ENCODE measurements around the gene ARHGAP36. TPM values are rescaled to one million over a fixed set of nuclear protein-coding genes. Genes with fewer than 3 reads are reported as not detected.

The ARHGAP36 gene
- total RNA-seq, 1 experiment from 2014 or later, result not detected

- H3K36me3 ChIP-seq (ENCODE audit: low read depth, low read length), result no peaks in the 10 kb centered on the region
- intact Hi-C loops (cut with micrococcal nuclease), result no loop called here
- H3K4me1 ChIP-seq (ENCODE audit: insufficient read depth, low read length), result no peaks in the 10 kb centered on the region
- no peak overlapping the region for H3K4me2 ChIP-seq (ENCODE audit: low read length)
- no peaks in the 10 kb centered on the region for H4K20me1 ChIP-seq (ENCODE audit: low read length)
- no peak overlapping the region for H3K9ac ChIP-seq (ENCODE audit: low read length)
- ChIA-PET CTCF (no interaction called here), POLR2A (ENCODE audit: unreplicated experiment) (no interaction called here)
- H3K27ac ChIP-seq (ENCODE audit: low read length), result no peak overlapping the region
- no peak overlapping the region for H3K4me3 ChIP-seq (ENCODE audit: low read length)
- H3K79me2 ChIP-seq (ENCODE audit: low read length), result no peaks in the 10 kb centered on the region
- no peak for ATAC-seq
- H2AFZ ChIP-seq (ENCODE audit: low read length), result no peak overlapping the region
- H3K9me2 ChIP-seq (replicated peaks; ENCODE audit: low read length), result no peaks in the 10 kb centered on the region
- TF ChIP-seq EZH2phosphoT487 (IDR thresholded peaks at IDR 0.05; ENCODE audit: borderline replicate concordance, low read length), result no peak
- no peak for TF ChIP-seq EZH2 (IDR thresholded peaks at IDR 0.05; ENCODE audit: low read length, unreplicated experiment)
- TF ChIP-seq CTCF (conservative IDR thresholded peaks at IDR 0.05; ENCODE audit: low read depth, low read length), result no peak
- no peaks in the 10 kb centered on the region for H3K27me3 ChIP-seq (ENCODE audit: low read length)
- no peak for DNase-seq
- H3F3A ChIP-seq (ENCODE audit: low read length, unreplicated experiment), result no peaks in the 10 kb centered on the region
- H3K9me3 ChIP-seq (ENCODE audit: low read length), result no peaks in the 10 kb centered on the region
- no TSS peak for BruUV-seq (replicated peaks)
Measured at GRCh38 chrX:131025336-131025735, 32.8 kb upstream of the ARHGAP36 start.

- ATAC-seq (no peak), DNase-seq (no peak)
- Histone ChIP-seq H2AFZ (ENCODE audit: low read length) (no peak overlapping the region), H3K9ac (ENCODE audit: low read length) (no peak overlapping the region), H3K4me2 (ENCODE audit: low read length) (no peak overlapping the region), H3K27me3 (ENCODE audit: low read length) (no peaks in the 10 kb centered on the region), H3K9me3 (ENCODE audit: low read length) (no peaks in the 10 kb centered on the region), H4K20me1 (ENCODE audit: low read length) (no peaks in the 10 kb centered on the region), H3K27ac (ENCODE audit: low read length) (no peak overlapping the region), H3K4me1 (ENCODE audit: insufficient read depth, low read length) (no peaks in the 10 kb centered on the region), H3F3A (ENCODE audit: low read length, unreplicated experiment) (no peaks in the 10 kb centered on the region), H3K9me2 (replicated peaks; ENCODE audit: low read length) (no peaks in the 10 kb centered on the region), H3K4me3 (ENCODE audit: low read length) (no peak overlapping the region), H3K36me3 (ENCODE audit: low read depth, low read length) (no peaks in the 10 kb centered on the region), H3K79me2 (ENCODE audit: low read length) (no peaks in the 10 kb centered on the region)
- TF ChIP-seq EZH2 (IDR thresholded peaks at IDR 0.05; ENCODE audit: low read length, unreplicated experiment) (no peak), EZH2phosphoT487 (IDR thresholded peaks at IDR 0.05; ENCODE audit: borderline replicate concordance, low read length) (no peak), CTCF (conservative IDR thresholded peaks at IDR 0.05; ENCODE audit: low read depth, low read length) (no peak)
- POLR2A ChIA-PET (ENCODE audit: unreplicated experiment), result no interaction called here
- intact Hi-C loops (cut with micrococcal nuclease), result no loop called here
- CTCF ChIA-PET, result no interaction called here
- BruUV-seq (replicated peaks), result no TSS peak
Measured at GRCh38 chrX:131032354-131033230, 25.6 kb upstream of the ARHGAP36 start.

GRCh38 chrX:131034063-131034462 lies 24.1 kb upstream of the ARHGAP36 start:
- BruUV-seq (replicated peaks), result no TSS peak
- intact Hi-C loops (cut with micrococcal nuclease), result no loop called here
- POLR2A ChIA-PET (ENCODE audit: unreplicated experiment), result no interaction called here

More at GRCh38 chrX:131034063-131034462, 24.1 kb upstream of the ARHGAP36 start:
- H4K20me1 ChIP-seq (ENCODE audit: low read length), result no peaks in the 10 kb centered on the region
- no peak for ATAC-seq
- H3K4me2 ChIP-seq (ENCODE audit: low read length), result no peak overlapping the region
- no peak overlapping the region for H3K9ac ChIP-seq (ENCODE audit: low read length)
- H3K36me3 ChIP-seq (ENCODE audit: low read depth, low read length), result no peaks in the 10 kb centered on the region
- H3K79me2 ChIP-seq (ENCODE audit: low read length), result no peaks in the 10 kb centered on the region
- H3K4me3 ChIP-seq (ENCODE audit: low read length), result no peak overlapping the region
- CTCF ChIA-PET, result no interaction called here
- no peak for DNase-seq
- no peak overlapping the region for H3K27ac ChIP-seq (ENCODE audit: low read length)
- no peaks in the 10 kb centered on the region for H3K9me2 ChIP-seq (replicated peaks; ENCODE audit: low read length)
- TF ChIP-seq EZH2 (IDR thresholded peaks at IDR 0.05; ENCODE audit: low read length, unreplicated experiment) (no peak), CTCF (conservative IDR thresholded peaks at IDR 0.05; ENCODE audit: low read depth, low read length) (no peak), EZH2phosphoT487 (IDR thresholded peaks at IDR 0.05; ENCODE audit: borderline replicate concordance, low read length) (no peak)
- no peaks in the 10 kb centered on the region for H3F3A ChIP-seq (ENCODE audit: low read length, unreplicated experiment)
- H2AFZ ChIP-seq (ENCODE audit: low read length), result no peak overlapping the region
- no peaks in the 10 kb centered on the region for H3K4me1 ChIP-seq (ENCODE audit: insufficient read depth, low read length)
- H3K9me3 ChIP-seq (ENCODE audit: low read length), result no peaks in the 10 kb centered on the region
- no peaks in the 10 kb centered on the region for H3K27me3 ChIP-seq (ENCODE audit: low read length)
